Measurements from ENCODE around the gene ITPKB.

DNA sequence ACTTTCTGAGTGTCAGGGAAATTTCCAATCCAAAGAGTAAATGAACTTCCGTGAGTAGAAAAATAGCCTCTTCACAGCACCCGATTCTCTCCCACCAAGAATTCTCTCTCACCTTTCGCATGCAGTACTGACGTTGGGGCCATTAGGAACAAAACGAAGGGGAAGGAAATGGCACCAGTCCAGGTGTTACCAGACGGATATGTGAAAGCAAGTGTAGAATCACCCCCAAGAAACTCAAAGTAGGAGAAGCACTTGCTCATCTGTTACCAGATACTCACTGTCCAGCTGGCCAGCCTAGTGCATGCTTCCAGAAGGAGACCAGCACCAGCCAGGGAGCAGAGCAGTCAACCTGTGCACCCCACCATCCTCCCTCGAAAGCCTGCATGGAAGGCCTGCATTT lies 55.1 kb downstream of the ITPKB start:
- TF ChIP-seq TAF1 (IDR thresholded peaks at IDR 0.05; ENCODE audit: low read depth, low read length) (no peak), POLR2AphosphoS5 (IDR thresholded peaks at IDR 0.05; ENCODE audit: low read depth, low read length) (no peak), POLR2A (IDR thresholded peaks at IDR 0.05; ENCODE audit: low read depth, low read length) (no peak), PAX5 (IDR thresholded peaks at IDR 0.05; ENCODE audit: insufficient read depth, low read length, severe bottlenecking) (no peak), POU2F2 (IDR thresholded peaks at IDR 0.05; ENCODE audit: low read depth, low read length) (no peak)

Data from GM12891 (cell line).